HG03066 (cell line): ENCODE data around the gene KITLG.
"Not testable (repeated sequence)": the region's sequence is repeated elsewhere in the genome, so short reads cannot be mapped to it uniquely, and the experiment has no call there.

ENCODE experiments used
- ATAC-seq: cut with Tn5 transposase; IDR thresholded peaks from one replicate; pipeline ENCODE4 v1.9.1; 2021; ENCODE audit warnings: low read depth; ENCODE audit not compliant: unreplicated experiment

The KITLG gene

GRCh38 chr12:88546226-88546625 lies 34.0 kb downstream of the KITLG start:
- no peak for ATAC-seq

- no peak for ATAC-seq
Measured at GRCh38 chr12:88544991-88545980, 35.0 kb downstream of the KITLG start.

- ATAC-seq = no peak
Measured at GRCh38 chr12:88539893-88540292, 40.4 kb downstream of the KITLG start.

GRCh38 chr12:88538697-88539096 lies 41.6 kb downstream of the KITLG start:
- ATAC-seq = no peak

- no peak for ATAC-seq
Measured at GRCh38 chr12:88538250-88538649, 42.0 kb downstream of the KITLG start.

GRCh38 chr12:88530868-88531267 lies 49.4 kb downstream of the KITLG start:
- no peak for ATAC-seq

GRCh38 chr12:88529531-88530488 lies 50.5 kb downstream of the KITLG start:
- no peak for ATAC-seq

- no peak for ATAC-seq
Measured at GRCh38 chr12:88522961-88523360, 57.3 kb downstream of the KITLG start.

GRCh38 chr12:88520436-88520820 lies 59.8 kb downstream of the KITLG start:
- ATAC-seq = no peak

- ATAC-seq = no peak
Measured at GRCh38 chr12:88519802-88520435, 60.4 kb downstream of the KITLG start.

GRCh38 chr12:88518863-88519403 lies 61.3 kb downstream of the KITLG start:
- ATAC-seq = no peak

- no peak for ATAC-seq
Measured at GRCh38 chr12:88516811-88517210, 63.5 kb downstream of the KITLG start.

GRCh38 chr12:88510843-88511242 lies 69.4 kb downstream of the KITLG start:
- no peak for ATAC-seq

- no peak for ATAC-seq
Measured at GRCh38 chr12:88509851-88510250, 70.4 kb downstream of the KITLG start.

- no peak for ATAC-seq
Measured at GRCh38 chr12:88509347-88509746, 70.9 kb downstream of the KITLG start.

- not testable (repeated sequence) for ATAC-seq
Measured at GRCh38 chr12:88507851-88508250, 72.4 kb downstream of the KITLG start.

GRCh38 chr12:88507270-88507669 lies 73.0 kb downstream of the KITLG start:
- ATAC-seq = no peak

- ATAC-seq = no peak
Measured at GRCh38 chr12:88505696-88506095, 74.6 kb downstream of the KITLG start.

GRCh38 chr12:88503281-88503703 lies 77.0 kb downstream of the KITLG start:
- no peak for ATAC-seq
